Uterus (tissue), 4 donors: ENCODE results near the gene HPSE2. TPM values are rescaled to one million over a fixed set of nuclear protein-coding genes. Genes with fewer than 3 reads are reported as not detected.
"Not testable (repeated sequence)": the region's sequence is repeated elsewhere in the genome, so short reads cannot be mapped to it uniquely, and the experiment has no call there.

Experiments
- DNase-seq, 2 donors: peaks; one replicate each; pipeline ENCODE4 v3.0.0-alpha.2; 2019 to 2020
- H3K27ac ChIP-seq, 2 donors: fragments of 200-600 bp; sonication (generic); 1 replicate in 1 of 2; 2 replicates in 1 of 2; pipeline ENCODE4 v1.5.1; 2016 to 2018
- H3K27me3 ChIP-seq, 2 donors: fragments of 200-600 bp; sonication (generic); one replicate each; pipeline ENCODE4 v1.5.1; 2018 to 2019; ENCODE audit warnings: control low read depth in 1 of 2
- H3K36me3 ChIP-seq, 2 donors: fragments of 200-600 bp; sonication (generic); one replicate each; pipeline ENCODE4 v1.5.1; 2019; ENCODE audit warnings: control low read depth in 1 of 2
- H3K4me1 ChIP-seq, 2 donors: fragments of 200-600 bp; sonication (generic); one replicate each; pipeline ENCODE4 v1.5.1; 2018 to 2019; ENCODE audit warnings: control low read depth in 1 of 2
- H3K4me3 ChIP-seq, 2 donors: fragments of 200-600 bp; sonication (generic); 1 replicate in 1 of 2; 2 replicates in 1 of 2; pipeline ENCODE4 v1.5.1; 2018 to 2019; ENCODE audit warnings: mild to moderate bottlenecking in 1 of 2
- H3K9me3 ChIP-seq, 2 donors: fragments of 200-600 bp; sonication (generic); one replicate each; pipeline ENCODE4 v1.5.1; 2019; ENCODE audit warnings: control low read depth in 1 of 2
- CTCF ChIP-seq, 4 experiments: fragments of 200-600 bp in 2 of 4; fragments of 450-650 bp in 2 of 4; sonication (generic) in 2 of 4; IDR thresholded peaks; one replicate each; pipeline ENCODE4 v1.5.1; 2016 to 2019; ENCODE audit warnings: antibody characterized with exemption in 4 of 4, mild to moderate bottlenecking in 2 of 4, moderate library complexity in 1 of 4
- POLR2A ChIP-seq, 2 donors: fragments of 450-650 bp; IDR thresholded peaks; one replicate each; pipeline ENCODE4 v1.6.1; 2016; ENCODE audit warnings: antibody characterized with exemption in 2 of 2, mild to moderate bottlenecking in 1 of 2, moderate library complexity in 1 of 2
- intact Hi-C: fragments of 100-400 bp; cut with DNase I; formaldehyde crosslinking; loops from one replicate; pipeline ENCODE4 v1.15.1; 2023; ENCODE audit warnings: low total_unique reads
- total RNA-seq, 4 donors: library from RNA; depleted of rRNA in 3 of 4; stranded (reverse); fragments of >200 nt in 3 of 4; gene quantifications; one replicate each; pipeline versions ENCODE4 v1.1.0 to v1.2.4, GENCODE V29; 2014 to 2023
- donor health status: DM: yes; HTN: yes; CAD: no.

HPSE2 gene
- total RNA-seq, 4 donors from 2014 or later: 7.0 to 13.6 (median 7.7) TPM; not detected in 1

- Histone ChIP-seq H3K9me3 (no peaks in the 10 kb centered on the region), H3K27me3 (no peaks in the 10 kb centered on the region), H3K4me3 (no peak overlapping the region), H3K36me3 (no peaks in the 10 kb centered on the region), H3K27ac (no peak overlapping the region), H3K4me1 (no peaks in the 10 kb centered on the region)
- TF ChIP-seq POLR2A (IDR thresholded peaks at IDR 0.05): no peak
- no peak for TF ChIP-seq CTCF (IDR thresholded peaks at IDR 0.05)
- DNase-seq: no peak
- intact Hi-C loops: no loop called here
These were observed 92.0 kb downstream of the HPSE2 start for GRCh38 chr10:99143651-99144050.

- intact Hi-C loops: no loop called here
- Histone ChIP-seq H3K9me3 (no peaks in the 10 kb centered on the region), H3K27ac (no peak overlapping the region), H3K36me3 (no peaks in the 10 kb centered on the region), H3K4me1 (no peaks in the 10 kb centered on the region), H3K27me3 (no peaks in the 10 kb centered on the region), H3K4me3 (no peak overlapping the region)
- TF ChIP-seq CTCF (IDR thresholded peaks at IDR 0.05) (no peak), POLR2A (IDR thresholded peaks at IDR 0.05) (no peak)
- no peak for DNase-seq
These were observed 92.6 kb downstream of the HPSE2 start for GRCh38 chr10:99143011-99143410.

- H3K27ac ChIP-seq, H3K4me1 ChIP-seq, H3K9me3 ChIP-seq, H3K4me3 ChIP-seq, H3K36me3 ChIP-seq, DNase-seq, intact Hi-C loops, H3K27me3 ChIP-seq: not testable (repeated sequence)
These were observed 102.8 kb downstream of the HPSE2 start for GRCh38 chr10:99132897-99133296.

- Histone ChIP-seq H3K4me1 (no peaks in the 10 kb centered on the region), H3K27ac (no peak overlapping the region), H3K4me3 (no peak overlapping the region), H3K9me3 (no peaks in the 10 kb centered on the region), H3K27me3 (no peaks in the 10 kb centered on the region), H3K36me3 (no peaks in the 10 kb centered on the region)
- no peak for TF ChIP-seq POLR2A (IDR thresholded peaks at IDR 0.05)
- TF ChIP-seq CTCF (IDR thresholded peaks at IDR 0.05): no peak
- no peak for DNase-seq
- intact Hi-C loops: no loop called here
These were observed 109.8 kb downstream of the HPSE2 start for GRCh38 chr10:99125879-99126278.

GRCh38 chr10:99124376-99124775, 111.3 kb downstream of the HPSE2 start:
- Histone ChIP-seq H3K4me3 (no peak overlapping the region), H3K9me3 (no peaks in the 10 kb centered on the region), H3K4me1 (no peaks in the 10 kb centered on the region), H3K27ac (no peak overlapping the region), H3K36me3 (no peaks in the 10 kb centered on the region), H3K27me3 (no peaks in the 10 kb centered on the region)
- TF ChIP-seq POLR2A (IDR thresholded peaks at IDR 0.05) (no peak), CTCF (IDR thresholded peaks at IDR 0.05) (no peak)
- DNase-seq: no peak
- intact Hi-C loops: no loop called here

GRCh38 chr10:99123851-99124250, 111.8 kb downstream of the HPSE2 start:
- no peaks in the 10 kb centered on the region for H3K36me3 ChIP-seq
- intact Hi-C loops: no loop called here
- no peaks in the 10 kb centered on the region for H3K27me3 ChIP-seq
- no peak overlapping the region for H3K4me3 ChIP-seq
- H3K4me1 ChIP-seq: no peaks in the 10 kb centered on the region
- TF ChIP-seq POLR2A (IDR thresholded peaks at IDR 0.05) (no peak), CTCF (IDR thresholded peaks at IDR 0.05) (no peak)
- DNase-seq: no peak
- no peaks in the 10 kb centered on the region for H3K9me3 ChIP-seq
- no peak overlapping the region for H3K27ac ChIP-seq
